Nephron (organoid): ENCODE results near the gene S100A13.

ENCODE experiments used
- H3K27ac Mint-ChIP-seq, 3 experiments: 2 replicates each; pipeline ENCODE4 v1.8.0; 2020; ENCODE audit warnings: mixed read lengths in 3 of 3, mild to moderate bottlenecking in 2 of 3, moderate library complexity in 1 of 3
- H3K27me3 Mint-ChIP-seq: 2 replicates; pipeline ENCODE4 v1.8.0; 2021; ENCODE audit warnings: low read depth, mild to moderate bottlenecking, moderate library complexity, mixed read lengths
- H3K36me3 Mint-ChIP-seq: 2 replicates; pipeline ENCODE4 v1.8.0; 2020; ENCODE audit warnings: low read depth, mixed read lengths
- H3K4me1 Mint-ChIP-seq: 2 replicates; pipeline ENCODE4 v1.8.0; 2020; ENCODE audit warnings: mixed read lengths
- H3K4me3 Mint-ChIP-seq, 3 experiments: 2 replicates each; pipeline ENCODE4 v1.8.0; 2020; ENCODE audit warnings: mild to moderate bottlenecking in 3 of 3, mixed read lengths in 3 of 3, moderate library complexity in 2 of 3
- H3K9me3 Mint-ChIP-seq: 2 replicates; pipeline ENCODE4 v1.8.0; 2020; ENCODE audit warnings: mixed read lengths
- TF ChIP-seq, protein P1 (sequence below), 3 experiments: fragments of 200-600 bp; sonication (generic); IDR thresholded peaks; one replicate each; pipeline ENCODE4 v1.5.0; 2021; ENCODE audit warnings: antibody characterized with exemption in 3 of 3; ENCODE audit not compliant: unreplicated experiment in 3 of 3

The S100A13 gene

DNA sequence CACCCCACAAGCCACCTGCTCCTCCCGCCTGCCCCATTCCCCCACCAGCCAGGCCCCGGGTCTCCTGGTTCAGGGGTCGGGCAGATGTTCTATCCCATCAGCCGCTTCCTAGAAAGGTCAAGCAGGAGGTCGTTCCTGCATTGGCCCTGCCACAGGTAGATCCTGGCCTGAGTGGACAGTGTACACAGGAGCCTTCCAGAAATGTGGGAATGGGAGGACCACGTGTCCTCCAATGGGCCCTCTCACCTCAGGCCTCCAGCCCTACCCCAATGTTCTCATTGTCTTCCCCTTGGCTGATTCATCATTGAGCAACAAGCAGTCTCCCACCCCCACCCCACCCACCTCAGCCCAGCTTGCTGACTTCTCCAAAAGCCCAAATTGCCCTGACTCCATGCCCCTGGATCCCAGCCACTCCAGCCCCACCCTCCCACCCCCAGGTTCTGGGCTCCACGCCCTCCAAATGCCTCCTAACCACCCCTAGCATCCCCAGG lies 16.4 kb downstream of the S100A13 start:
- Mint-ChIP-seq H3K27me3 (no peaks in the 10 kb centered on the region), H3K4me3 (peak overlapping the region in 2 of 3 experiments; percentile 75 to 81), H3K27ac (peak overlapping the region in 2 of 3 experiments; percentile 90), H3K9me3 (no peaks in the 10 kb centered on the region), H3K4me1 (peaks cover 64% of the 10 kb centered on the region), H3K36me3 (peaks cover 4% of the 10 kb centered on the region)
- TF ChIP-seq, protein P1, sequence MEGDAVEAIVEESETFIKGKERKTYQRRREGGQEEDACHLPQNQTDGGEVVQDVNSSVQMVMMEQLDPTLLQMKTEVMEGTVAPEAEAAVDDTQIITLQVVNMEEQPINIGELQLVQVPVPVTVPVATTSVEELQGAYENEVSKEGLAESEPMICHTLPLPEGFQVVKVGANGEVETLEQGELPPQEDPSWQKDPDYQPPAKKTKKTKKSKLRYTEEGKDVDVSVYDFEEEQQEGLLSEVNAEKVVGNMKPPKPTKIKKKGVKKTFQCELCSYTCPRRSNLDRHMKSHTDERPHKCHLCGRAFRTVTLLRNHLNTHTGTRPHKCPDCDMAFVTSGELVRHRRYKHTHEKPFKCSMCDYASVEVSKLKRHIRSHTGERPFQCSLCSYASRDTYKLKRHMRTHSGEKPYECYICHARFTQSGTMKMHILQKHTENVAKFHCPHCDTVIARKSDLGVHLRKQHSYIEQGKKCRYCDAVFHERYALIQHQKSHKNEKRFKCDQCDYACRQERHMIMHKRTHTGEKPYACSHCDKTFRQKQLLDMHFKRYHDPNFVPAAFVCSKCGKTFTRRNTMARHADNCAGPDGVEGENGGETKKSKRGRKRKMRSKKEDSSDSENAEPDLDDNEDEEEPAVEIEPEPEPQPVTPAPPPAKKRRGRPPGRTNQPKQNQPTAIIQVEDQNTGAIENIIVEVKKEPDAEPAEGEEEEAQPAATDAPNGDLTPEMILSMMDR (IDR thresholded peaks at IDR 0.05; ENCODE audit: unreplicated experiment in 3 of 3) = no peak

DNA sequence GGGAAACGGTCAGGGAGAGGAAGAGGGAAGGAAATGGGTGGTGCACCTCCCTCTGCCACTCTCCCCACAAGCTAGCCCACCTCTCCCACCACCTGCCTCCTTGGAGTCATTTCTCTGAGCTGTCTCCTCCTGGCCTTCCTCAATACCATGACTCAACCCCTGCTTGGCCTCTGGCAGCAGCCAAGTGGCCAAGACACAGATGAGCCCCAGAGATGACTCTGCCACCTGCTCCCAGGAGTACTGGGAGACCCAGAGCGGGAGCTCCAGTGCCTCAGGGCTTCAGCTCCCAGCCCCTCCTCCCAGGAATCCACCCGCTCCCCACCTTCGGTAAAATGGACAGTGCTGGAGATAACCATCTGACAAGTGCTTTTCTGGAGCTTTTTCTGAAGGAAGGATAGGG lies 17.0 kb downstream of the S100A13 start:
- Mint-ChIP-seq H3K9me3 (no peaks in the 10 kb centered on the region), H3K4me3 (peak overlapping the region in 1 of 3 experiments; percentile 81), H3K4me1 (peaks cover 62% of the 10 kb centered on the region), H3K27ac (peak overlapping the region; percentile 87 to 97 (median 92)), H3K27me3 (no peaks in the 10 kb centered on the region), H3K36me3 (peaks cover 4% of the 10 kb centered on the region)
- TF ChIP-seq, protein P1 (IDR thresholded peaks at IDR 0.05; ENCODE audit: unreplicated experiment in 3 of 3) = no peak

DNA sequence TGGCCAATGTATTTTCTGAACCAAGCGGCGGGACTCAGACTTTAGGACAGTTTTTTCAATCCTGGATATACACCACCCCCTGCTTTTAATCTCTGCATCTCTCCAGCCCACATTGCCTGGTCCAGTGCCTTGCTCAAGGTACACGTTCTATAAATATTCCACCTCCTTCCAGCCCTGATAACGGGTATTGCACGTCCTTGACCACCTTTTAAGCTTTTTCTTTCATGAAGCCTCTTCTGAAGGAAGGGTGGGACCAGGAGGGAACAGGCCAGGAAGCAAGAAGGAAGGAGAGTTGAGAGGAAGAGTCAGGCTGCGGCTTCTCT lies 17.8 kb downstream of the S100A13 start:
- TF ChIP-seq, protein P1 (IDR thresholded peaks at IDR 0.05; ENCODE audit: unreplicated experiment in 3 of 3) = no peak
- Mint-ChIP-seq H3K36me3 (peaks cover 7% of the 10 kb centered on the region), H3K27ac (peak overlapping the region; percentile 87 to 97 (median 92)), H3K4me1 (peaks cover 59% of the 10 kb centered on the region), H3K4me3 (peak overlapping the region; percentile 68 to 81 (median 81)), H3K9me3 (no peaks in the 10 kb centered on the region), H3K27me3 (no peaks in the 10 kb centered on the region)

DNA sequence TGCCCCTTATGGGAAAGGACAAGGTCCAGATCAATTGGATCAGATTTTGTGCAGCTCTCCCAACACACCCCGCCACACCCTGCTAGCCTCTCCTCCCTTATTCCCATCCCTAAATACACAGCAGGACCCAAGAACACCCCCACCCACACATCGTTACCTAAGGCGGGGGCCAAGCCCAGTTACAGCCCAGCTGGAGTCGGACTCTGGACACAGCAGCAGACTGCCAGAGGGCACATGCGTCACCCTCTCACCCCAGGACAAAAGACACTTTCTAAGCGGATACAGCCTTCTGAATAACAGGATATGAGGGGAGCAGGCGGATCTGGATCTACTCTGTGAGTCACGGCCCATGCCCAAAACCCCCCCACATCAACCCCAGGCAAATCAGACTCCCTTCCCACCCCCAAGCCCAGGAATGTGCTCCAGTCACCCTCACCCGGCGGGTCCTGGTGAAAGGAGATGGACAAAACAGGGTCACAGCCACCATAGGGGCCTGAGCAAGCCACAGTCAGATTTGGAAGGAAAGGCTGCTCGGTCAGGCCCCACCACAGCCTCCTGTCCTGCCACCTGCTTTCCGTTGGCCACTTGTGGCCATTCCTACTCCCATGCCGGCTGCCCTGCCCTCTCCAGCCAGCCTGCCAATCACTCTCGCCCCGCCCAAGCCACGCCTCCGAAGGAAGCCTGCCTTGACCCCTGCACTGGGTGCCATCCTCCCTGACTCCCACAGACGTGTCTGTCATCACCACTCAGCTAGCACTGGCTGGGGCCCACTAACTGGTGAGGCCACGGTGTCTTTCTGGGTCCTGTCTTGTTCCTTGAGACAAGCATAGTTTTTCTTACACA lies 18.3 kb downstream of the S100A13 start:
- Mint-ChIP-seq H3K36me3 (peaks cover 7% of the 10 kb centered on the region), H3K9me3 (no peaks in the 10 kb centered on the region), H3K4me1 (peaks cover 53% of the 10 kb centered on the region), H3K27ac (peak overlapping the region; percentile 87 to 97 (median 92)), H3K27me3 (no peaks in the 10 kb centered on the region), H3K4me3 (peak overlapping the region; percentile 68 to 81 (median 81))
- TF ChIP-seq, protein P1 (IDR thresholded peaks at IDR 0.05; ENCODE audit: unreplicated experiment in 3 of 3) = no peak

DNA sequence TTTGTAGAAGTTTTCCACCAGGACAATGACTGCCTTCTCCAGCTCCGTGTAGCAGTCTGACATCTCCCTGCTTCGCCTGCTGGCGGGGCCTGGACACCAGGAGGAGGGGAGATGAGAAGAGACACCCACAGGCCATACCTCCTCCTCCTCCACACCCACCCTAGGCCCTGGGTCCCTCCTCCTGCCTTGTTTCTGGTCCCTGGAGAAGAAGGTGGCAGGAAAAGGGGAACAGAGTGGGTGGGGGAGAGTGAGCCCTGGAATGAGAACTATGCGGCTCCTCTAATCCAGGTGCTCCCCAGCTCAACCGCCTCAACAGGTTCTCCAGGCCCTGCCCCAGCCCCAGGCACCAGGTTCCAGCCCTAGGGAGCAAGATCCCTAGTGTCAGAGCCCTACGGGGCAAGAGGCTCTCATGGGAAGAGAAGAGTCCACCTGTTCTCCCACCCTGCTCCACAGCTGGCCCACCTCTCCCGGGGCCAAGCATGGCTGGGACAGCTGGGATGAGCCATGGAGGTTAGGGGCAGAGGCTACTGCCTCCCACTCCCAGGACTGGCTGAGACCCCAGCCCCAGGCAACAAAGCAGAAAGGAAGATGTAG lies 19.1 kb downstream of the S100A13 start:
- Mint-ChIP-seq H3K27me3 (no peaks in the 10 kb centered on the region), H3K9me3 (no peaks in the 10 kb centered on the region), H3K4me1 (peaks cover 47% of the 10 kb centered on the region), H3K27ac (peak overlapping the region; percentile 87 to 97 (median 92)), H3K36me3 (peaks cover 7% of the 10 kb centered on the region), H3K4me3 (peak overlapping the region; percentile 27 to 53 (median 44))
- TF ChIP-seq, protein P1 (IDR thresholded peaks at IDR 0.05; ENCODE audit: unreplicated experiment in 3 of 3) = no peak
